Loucy (cell line): ENCODE measurements around the gene DNAH11.
A peak's percentile ranks its signal among the peaks of the same experiment; 100 is the strongest.

ENCODE experiments used
- H2AFZ ChIP-seq: fragments of 200-600 bp; sonication (generic); 2 replicates; pipeline ENCODE4 v1.6.0; 2016; ENCODE audit warnings: antibody characterized with exemption, mild to moderate bottlenecking, low read length, moderate library complexity
- H3F3A ChIP-seq: fragments of 200-600 bp; 2 replicates; pipeline ENCODE4 v1.6.0; 2016; ENCODE audit warnings: antibody characterized with exemption, low read depth, mild to moderate bottlenecking
- H3K27me3 ChIP-seq: fragments of 200-600 bp; sonication (generic); 2 replicates; pipeline ENCODE4 v1.6.1; 2014; ENCODE audit warnings: low read length, mild to moderate bottlenecking; ENCODE audit not compliant: insufficient read depth, poor library complexity, severe bottlenecking
- H3K36me3 ChIP-seq: fragments of 200-600 bp; sonication (generic); 2 replicates; pipeline ENCODE4 v1.6.1; 2016; ENCODE audit warnings: low read length; ENCODE audit not compliant: insufficient read depth
- H3K4me1 ChIP-seq: fragments of 200-600 bp; sonication (generic); 2 replicates; pipeline ENCODE4 v1.5.1; 2014; ENCODE audit warnings: low read length, mild to moderate bottlenecking; ENCODE audit not compliant: insufficient read depth, poor library complexity, severe bottlenecking
- H3K4me2 ChIP-seq: fragments of 200-600 bp; sonication (generic); 2 replicates; pipeline ENCODE4 v1.6.0; 2014; ENCODE audit warnings: antibody characterized with exemption, low read length, low read depth, mild to moderate bottlenecking; ENCODE audit not compliant: poor library complexity, severe bottlenecking
- H3K4me3 ChIP-seq: fragments of 200-600 bp; sonication (generic); 2 replicates; pipeline ENCODE4 v1.5.1; 2014; ENCODE audit warnings: low read length, mild to moderate bottlenecking, mixed read lengths; ENCODE audit not compliant: poor library complexity, severe bottlenecking
- H3K79me2 ChIP-seq: fragments of 200-600 bp; sonication (generic); 2 replicates; pipeline ENCODE4 v1.6.1; 2014; ENCODE audit warnings: low read length; ENCODE audit not compliant: insufficient read depth
- H3K9ac ChIP-seq: fragments of 200-600 bp; sonication (generic); 2 replicates; pipeline ENCODE4 v1.6.0; 2014; ENCODE audit warnings: mild to moderate bottlenecking, low read depth, low read length, moderate library complexity; ENCODE audit not compliant: poor library complexity, severe bottlenecking
- H3K9me2 ChIP-seq: fragments of 200-600 bp; sonication (generic); replicated peaks from 2 replicates; pipeline ENCODE4 v1.6.1; 2016; ENCODE audit warnings: low read depth, low read length, mixed read lengths
- H3K9me3 ChIP-seq: fragments of 200-600 bp; sonication (generic); 2 replicates; pipeline ENCODE4 v1.6.1; 2014; ENCODE audit warnings: mild to moderate bottlenecking, antibody characterized with exemption, low read length, low read depth; ENCODE audit not compliant: insufficient read depth
- H4K20me1 ChIP-seq: fragments of 200-600 bp; sonication (generic); 2 replicates; pipeline ENCODE4 v1.6.0; 2014; ENCODE audit warnings: antibody characterized with exemption, low read length, mild to moderate bottlenecking; ENCODE audit not compliant: insufficient read depth, poor library complexity, severe bottlenecking
- CTCF ChIP-seq: fragments of 200-600 bp; sonication (generic); conservative IDR thresholded peaks from 2 replicates; pipeline ENCODE4 v1.5.1; 2014; ENCODE audit warnings: mild to moderate bottlenecking, antibody characterized with exemption, low read length
- EZH2phosphoT487 ChIP-seq: fragments of 200-600 bp; IDR thresholded peaks from 2 replicates; pipeline ENCODE4 v1.6.1; 2018; ENCODE audit warnings: antibody characterized with exemption, mild to moderate bottlenecking, moderate library complexity, borderline replicate concordance

The DNAH11 gene

GRCh38 chr7:21947946-21948345 lies 405.1 kb downstream of the DNAH11 start:
- no peaks in the 10 kb centered on the region for H4K20me1 ChIP-seq
- H3K79me2 ChIP-seq = peaks cover 21% of the 10 kb centered on the region
- H3F3A ChIP-seq = peaks cover 11% of the 10 kb centered on the region
- TF ChIP-seq CTCF = no peak
- no peak for TF ChIP-seq EZH2phosphoT487
- H3K36me3 ChIP-seq = no peaks in the 10 kb centered on the region
- peak overlapping the region; percentile 48 for H3K4me2 ChIP-seq
- no peaks in the 10 kb centered on the region for H3K27me3 ChIP-seq
- peak overlapping the region; percentile 16 for H3K4me3 ChIP-seq
- no peaks in the 10 kb centered on the region for H3K9me2 ChIP-seq
- H3K9ac ChIP-seq = no peak overlapping the region
- no peak overlapping the region for H2AFZ ChIP-seq
- H3K9me3 ChIP-seq = no peaks in the 10 kb centered on the region
- H3K4me1 ChIP-seq = peaks cover 48% of the 10 kb centered on the region

- Histone ChIP-seq H3K79me2 (peaks cover 17% of the 10 kb centered on the region), H3K36me3 (no peaks in the 10 kb centered on the region), H3K9me3 (no peaks in the 10 kb centered on the region), H3K4me3 (peak overlapping the region; percentile 46), H3K4me1 (peaks cover 46% of the 10 kb centered on the region), H3F3A (peaks cover 11% of the 10 kb centered on the region), H3K9ac (no peak overlapping the region), H4K20me1 (no peaks in the 10 kb centered on the region), H2AFZ (no peak overlapping the region), H3K27me3 (no peaks in the 10 kb centered on the region), H3K9me2 (no peaks in the 10 kb centered on the region), H3K4me2 (peak overlapping the region; percentile 48)
- no peak for TF ChIP-seq CTCF
Measured at GRCh38 chr7:21948364-21948763, 405.5 kb downstream of the DNAH11 start.

- Histone ChIP-seq H4K20me1 (no peaks in the 10 kb centered on the region), H2AFZ (peak overlapping the region; percentile 22; the same call in 1 of the 2 replicates), H3K27me3 (no peaks in the 10 kb centered on the region), H3K4me2 (peak overlapping the region; percentile 48), H3K9me2 (no peaks in the 10 kb centered on the region), H3K79me2 (peaks cover 10% of the 10 kb centered on the region), H3K9me3 (no peaks in the 10 kb centered on the region), H3K9ac (no peak overlapping the region), H3K4me1 (peaks cover 40% of the 10 kb centered on the region), H3K36me3 (no peaks in the 10 kb centered on the region), H3K4me3 (peak overlapping the region; percentile 46), H3F3A (peaks cover 11% of the 10 kb centered on the region)
- TF ChIP-seq EZH2phosphoT487 = no peak
- no peak for TF ChIP-seq CTCF
Measured at GRCh38 chr7:21948887-21949540, 406.2 kb downstream of the DNAH11 start.
